Liver (tissue), 9 donors: ENCODE data around the gene MRPS7. TPM values are rescaled to one million over a fixed set of nuclear protein-coding genes. Genes with fewer than 3 reads are reported as not detected.

Source experiments
- DNase-seq: peaks from one replicate; pipeline ENCODE4 v3.0.0-alpha.2; 2017; ENCODE audit warnings: low spot score
- H3K27ac ChIP-seq, 2 donors: one replicate each; pipeline ENCODE4 v1.7.0; 2013; ENCODE audit warnings: inconsistent platforms in 2 of 2, low read length in 2 of 2, control low read depth in 1 of 2, low read depth in 1 of 2, mild to moderate bottlenecking in 1 of 2
- H3K27me3 ChIP-seq, 4 donors: one replicate each; pipeline versions ENCODE4 v1.6.1 to v1.7.0; 2013; ENCODE audit warnings: low read length in 3 of 4, inconsistent platforms in 1 of 4, mild to moderate bottlenecking in 1 of 4, moderate library complexity in 1 of 4; ENCODE audit not compliant: control insufficient read depth in 4 of 4, insufficient read depth in 4 of 4
- H3K36me3 ChIP-seq, 4 donors: one replicate each; pipeline versions ENCODE4 v1.6.1 to v1.7.0; 2013; ENCODE audit warnings: low read length in 3 of 4, mild to moderate bottlenecking in 3 of 4, low read depth in 1 of 4, moderate library complexity in 1 of 4; ENCODE audit not compliant: control insufficient read depth in 4 of 4, insufficient read depth in 3 of 4
- H3K4me1 ChIP-seq, 4 donors: one replicate each; pipeline versions ENCODE4 v1.6.1 to v1.7.0; 2013; ENCODE audit warnings: low read length in 3 of 4, mild to moderate bottlenecking in 3 of 4, moderate library complexity in 1 of 4; ENCODE audit not compliant: control insufficient read depth in 4 of 4, insufficient read depth in 4 of 4
- H3K4me3 ChIP-seq, 3 donors: one replicate each; pipeline versions ENCODE4 v1.6.1 to v1.7.0; 2013; ENCODE audit warnings: low read length in 3 of 3, control low read depth in 1 of 3, low read depth in 1 of 3, mild to moderate bottlenecking in 1 of 3
- H3K9ac ChIP-seq, 2 donors: one replicate each; pipeline ENCODE4 v1.7.0; 2013; ENCODE audit warnings: low read length in 2 of 2, mild to moderate bottlenecking in 2 of 2, moderate library complexity in 2 of 2, control low read depth in 1 of 2, low read depth in 1 of 2
- H3K9me3 ChIP-seq, 4 donors: one replicate each; pipeline versions ENCODE4 v1.6.1 to v1.7.0; 2013; ENCODE audit warnings: low read length in 3 of 4; ENCODE audit not compliant: control insufficient read depth in 4 of 4
- GABPA ChIP-seq, 2 donors: IDR thresholded peaks in 1 of 2; conservative IDR thresholded peaks in 1 of 2; 2 replicates each; pipeline ENCODE4 v1.6.1; 2016; ENCODE audit warnings: antibody characterized with exemption in 2 of 2, mild to moderate bottlenecking in 1 of 2, moderate library complexity in 1 of 2
- HNF4A ChIP-seq, 2 donors: conservative IDR thresholded peaks; 2 replicates each; pipeline ENCODE4 v1.6.1; 2016; ENCODE audit warnings: antibody characterized with exemption in 2 of 2, mild to moderate bottlenecking in 2 of 2
- HNF4G ChIP-seq: IDR thresholded peaks from 2 replicates; pipeline ENCODE4 v1.6.1; 2016; ENCODE audit warnings: antibody characterized with exemption
- JUND ChIP-seq, 2 donors: IDR thresholded peaks; 2 replicates each; pipeline ENCODE4 v1.6.1; 2016; ENCODE audit warnings: antibody characterized with exemption in 2 of 2
- NR2F2 ChIP-seq: IDR thresholded peaks from 2 replicates; pipeline ENCODE4 v1.6.1; 2016; ENCODE audit warnings: antibody characterized with exemption
- RAD21 ChIP-seq, 2 donors: IDR thresholded peaks; 2 replicates each; pipeline ENCODE4 v1.6.1; 2016; ENCODE audit warnings: antibody characterized with exemption in 2 of 2, mild to moderate bottlenecking in 2 of 2
- RXRA ChIP-seq, 2 donors: IDR thresholded peaks; 2 replicates each; pipeline ENCODE4 v1.6.1; 2017 to 2018; ENCODE audit warnings: antibody characterized with exemption in 2 of 2, mild to moderate bottlenecking in 1 of 2
- SP1 ChIP-seq: IDR thresholded peaks from 2 replicates; pipeline ENCODE4 v1.6.1; 2018; ENCODE audit warnings: antibody characterized with exemption, mild to moderate bottlenecking
- TAF1 ChIP-seq: conservative IDR thresholded peaks from 2 replicates; pipeline ENCODE4 v1.6.1; 2016; ENCODE audit warnings: antibody characterized with exemption, mild to moderate bottlenecking
- WGBS: extraction: QIAGEN DNeasy Blood & Tissue Kit; methylation state at CpG from one replicate; pipeline ENCODE4 v1.1.7; 2013; 5-methylcytosine and 5-hydroxymethylcytosine counted together
- polyA plus RNA-seq, 2 donors: library from polyadenylated mRNA; stranded (reverse) in 1 of 2; unstranded in 1 of 2; fragments of 200-250 nt in 1 of 2; fragments of >200 nt in 1 of 2; fragmentation: Nextera tagmentation in 1 of 2; extraction: Ambion mirVana in 1 of 2; gene quantifications; one replicate each; pipeline versions ENCODE4 v1.2.1 to v1.2.3, GENCODE V29; 2013 to 2015
- total RNA-seq, 2 donors: library from RNA; depleted of rRNA; stranded (reverse); fragments of >200 nt; gene quantifications; one replicate each; pipeline ENCODE4 v1.2.3, GENCODE V29; 2014
- TF ChIP-seq, protein P1 (sequence below): IDR thresholded peaks from 2 replicates; pipeline ENCODE4 v1.6.1; 2016; ENCODE audit warnings: antibody characterized with exemption
- TF ChIP-seq, protein P2 (sequence below): fragments of 150-350 bp; IDR thresholded peaks from 2 replicates; pipeline ENCODE4 v1.5.1; 2017; ENCODE audit warnings: improper control_type of control experiment, low read depth, low read length; ENCODE audit not compliant: missing input control
- TF ChIP-seq, protein P3 (sequence below): IDR thresholded peaks from 2 replicates; pipeline ENCODE4 v1.6.1; 2016; ENCODE audit warnings: antibody characterized with exemption
- TF ChIP-seq, protein P4 (sequence below): IDR thresholded peaks from 2 replicates; pipeline ENCODE4 v1.6.1; 2016; ENCODE audit warnings: antibody characterized with exemption, mild to moderate bottlenecking
- donor health status: healthy.
- donor health status: healthy.
- donor health status: healthy.
- donor health status: healthy.
- donor health status: healthy.

Gene MRPS7
- total and polyA plus RNA-seq, 4 donors = 24.1 to 58.9 (median 39.4) TPM

DNA sequence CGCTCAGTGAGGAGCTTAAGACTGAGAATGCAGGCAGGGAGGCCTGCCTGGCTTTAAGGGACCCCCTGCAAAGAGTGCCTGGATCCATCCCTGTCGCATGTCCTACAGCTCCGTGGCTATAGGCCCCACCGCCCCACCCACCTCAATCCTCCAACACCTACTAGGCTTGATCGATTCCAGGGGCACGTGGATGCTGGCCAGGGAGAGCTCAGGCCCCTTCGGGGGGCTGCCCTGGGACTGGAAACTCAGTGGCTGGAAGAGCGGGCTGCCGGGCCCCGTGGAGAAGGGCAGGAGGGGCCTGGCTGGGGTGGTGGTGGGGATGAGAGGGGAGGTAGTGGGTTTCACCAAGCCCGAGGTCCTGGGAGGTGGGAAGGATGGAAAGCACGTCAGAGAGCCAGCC lies 22.5 kb upstream of the MRPS7 start:
- H3K9me3 ChIP-seq = no peaks in the 10 kb centered on the region
- no peaks in the 10 kb centered on the region for H3K27me3 ChIP-seq
- WGBS = 89% methylated on average over 12 of the region's 12 CpGs
- DNase-seq = no peak
- TF ChIP-seq TAF1 = no peak
- TF ChIP-seq, protein P1, sequence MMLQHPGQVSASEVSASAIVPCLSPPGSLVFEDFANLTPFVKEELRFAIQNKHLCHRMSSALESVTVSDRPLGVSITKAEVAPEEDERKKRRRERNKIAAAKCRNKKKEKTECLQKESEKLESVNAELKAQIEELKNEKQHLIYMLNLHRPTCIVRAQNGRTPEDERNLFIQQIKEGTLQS = no peak
- TF ChIP-seq GABPA (IDR thresholded peaks at IDR 0.05 in 1 of 2, conservative IDR thresholded peaks at IDR 0.05 in 1 of 2) = no peak
- TF ChIP-seq HNF4A (conservative IDR thresholded peaks at IDR 0.05) = no peak
- TF ChIP-seq RAD21 (IDR thresholded peaks at IDR 0.05) = no peak
- TF ChIP-seq, protein P2, sequence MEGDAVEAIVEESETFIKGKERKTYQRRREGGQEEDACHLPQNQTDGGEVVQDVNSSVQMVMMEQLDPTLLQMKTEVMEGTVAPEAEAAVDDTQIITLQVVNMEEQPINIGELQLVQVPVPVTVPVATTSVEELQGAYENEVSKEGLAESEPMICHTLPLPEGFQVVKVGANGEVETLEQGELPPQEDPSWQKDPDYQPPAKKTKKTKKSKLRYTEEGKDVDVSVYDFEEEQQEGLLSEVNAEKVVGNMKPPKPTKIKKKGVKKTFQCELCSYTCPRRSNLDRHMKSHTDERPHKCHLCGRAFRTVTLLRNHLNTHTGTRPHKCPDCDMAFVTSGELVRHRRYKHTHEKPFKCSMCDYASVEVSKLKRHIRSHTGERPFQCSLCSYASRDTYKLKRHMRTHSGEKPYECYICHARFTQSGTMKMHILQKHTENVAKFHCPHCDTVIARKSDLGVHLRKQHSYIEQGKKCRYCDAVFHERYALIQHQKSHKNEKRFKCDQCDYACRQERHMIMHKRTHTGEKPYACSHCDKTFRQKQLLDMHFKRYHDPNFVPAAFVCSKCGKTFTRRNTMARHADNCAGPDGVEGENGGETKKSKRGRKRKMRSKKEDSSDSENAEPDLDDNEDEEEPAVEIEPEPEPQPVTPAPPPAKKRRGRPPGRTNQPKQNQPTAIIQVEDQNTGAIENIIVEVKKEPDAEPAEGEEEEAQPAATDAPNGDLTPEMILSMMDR = no peak
- no peak for TF ChIP-seq RXRA (IDR thresholded peaks at IDR 0.05)
- TF ChIP-seq NR2F2 = no peak
- TF ChIP-seq, protein P3, sequence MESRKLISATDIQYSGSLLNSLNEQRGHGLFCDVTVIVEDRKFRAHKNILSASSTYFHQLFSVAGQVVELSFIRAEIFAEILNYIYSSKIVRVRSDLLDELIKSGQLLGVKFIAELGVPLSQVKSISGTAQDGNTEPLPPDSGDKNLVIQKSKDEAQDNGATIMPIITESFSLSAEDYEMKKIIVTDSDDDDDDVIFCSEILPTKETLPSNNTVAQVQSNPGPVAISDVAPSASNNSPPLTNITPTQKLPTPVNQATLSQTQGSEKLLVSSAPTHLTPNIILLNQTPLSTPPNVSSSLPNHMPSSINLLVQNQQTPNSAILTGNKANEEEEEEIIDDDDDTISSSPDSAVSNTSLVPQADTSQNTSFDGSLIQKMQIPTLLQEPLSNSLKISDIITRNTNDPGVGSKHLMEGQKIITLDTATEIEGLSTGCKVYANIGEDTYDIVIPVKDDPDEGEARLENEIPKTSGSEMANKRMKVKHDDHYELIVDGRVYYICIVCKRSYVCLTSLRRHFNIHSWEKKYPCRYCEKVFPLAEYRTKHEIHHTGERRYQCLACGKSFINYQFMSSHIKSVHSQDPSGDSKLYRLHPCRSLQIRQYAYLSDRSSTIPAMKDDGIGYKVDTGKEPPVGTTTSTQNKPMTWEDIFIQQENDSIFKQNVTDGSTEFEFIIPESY = no peak
- no peak for TF ChIP-seq JUND (IDR thresholded peaks at IDR 0.05)
- no peak for TF ChIP-seq SP1
- no peak for TF ChIP-seq HNF4G
- TF ChIP-seq, protein P4, sequence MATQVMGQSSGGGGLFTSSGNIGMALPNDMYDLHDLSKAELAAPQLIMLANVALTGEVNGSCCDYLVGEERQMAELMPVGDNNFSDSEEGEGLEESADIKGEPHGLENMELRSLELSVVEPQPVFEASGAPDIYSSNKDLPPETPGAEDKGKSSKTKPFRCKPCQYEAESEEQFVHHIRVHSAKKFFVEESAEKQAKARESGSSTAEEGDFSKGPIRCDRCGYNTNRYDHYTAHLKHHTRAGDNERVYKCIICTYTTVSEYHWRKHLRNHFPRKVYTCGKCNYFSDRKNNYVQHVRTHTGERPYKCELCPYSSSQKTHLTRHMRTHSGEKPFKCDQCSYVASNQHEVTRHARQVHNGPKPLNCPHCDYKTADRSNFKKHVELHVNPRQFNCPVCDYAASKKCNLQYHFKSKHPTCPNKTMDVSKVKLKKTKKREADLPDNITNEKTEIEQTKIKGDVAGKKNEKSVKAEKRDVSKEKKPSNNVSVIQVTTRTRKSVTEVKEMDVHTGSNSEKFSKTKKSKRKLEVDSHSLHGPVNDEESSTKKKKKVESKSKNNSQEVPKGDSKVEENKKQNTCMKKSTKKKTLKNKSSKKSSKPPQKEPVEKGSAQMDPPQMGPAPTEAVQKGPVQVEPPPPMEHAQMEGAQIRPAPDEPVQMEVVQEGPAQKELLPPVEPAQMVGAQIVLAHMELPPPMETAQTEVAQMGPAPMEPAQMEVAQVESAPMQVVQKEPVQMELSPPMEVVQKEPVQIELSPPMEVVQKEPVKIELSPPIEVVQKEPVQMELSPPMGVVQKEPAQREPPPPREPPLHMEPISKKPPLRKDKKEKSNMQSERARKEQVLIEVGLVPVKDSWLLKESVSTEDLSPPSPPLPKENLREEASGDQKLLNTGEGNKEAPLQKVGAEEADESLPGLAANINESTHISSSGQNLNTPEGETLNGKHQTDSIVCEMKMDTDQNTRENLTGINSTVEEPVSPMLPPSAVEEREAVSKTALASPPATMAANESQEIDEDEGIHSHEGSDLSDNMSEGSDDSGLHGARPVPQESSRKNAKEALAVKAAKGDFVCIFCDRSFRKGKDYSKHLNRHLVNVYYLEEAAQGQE = no peak
- no peak overlapping the region for H3K27ac ChIP-seq
- H3K4me1 ChIP-seq = peaks cover 0 to 7% (median 3%) of the 10 kb centered on the region in 4 donors
- H3K4me3 ChIP-seq = no peak overlapping the region
- no peak overlapping the region for H3K9ac ChIP-seq
- peaks cover 17 to 84% (median 55%) of the 10 kb centered on the region in 4 donors for H3K36me3 ChIP-seq

DNA sequence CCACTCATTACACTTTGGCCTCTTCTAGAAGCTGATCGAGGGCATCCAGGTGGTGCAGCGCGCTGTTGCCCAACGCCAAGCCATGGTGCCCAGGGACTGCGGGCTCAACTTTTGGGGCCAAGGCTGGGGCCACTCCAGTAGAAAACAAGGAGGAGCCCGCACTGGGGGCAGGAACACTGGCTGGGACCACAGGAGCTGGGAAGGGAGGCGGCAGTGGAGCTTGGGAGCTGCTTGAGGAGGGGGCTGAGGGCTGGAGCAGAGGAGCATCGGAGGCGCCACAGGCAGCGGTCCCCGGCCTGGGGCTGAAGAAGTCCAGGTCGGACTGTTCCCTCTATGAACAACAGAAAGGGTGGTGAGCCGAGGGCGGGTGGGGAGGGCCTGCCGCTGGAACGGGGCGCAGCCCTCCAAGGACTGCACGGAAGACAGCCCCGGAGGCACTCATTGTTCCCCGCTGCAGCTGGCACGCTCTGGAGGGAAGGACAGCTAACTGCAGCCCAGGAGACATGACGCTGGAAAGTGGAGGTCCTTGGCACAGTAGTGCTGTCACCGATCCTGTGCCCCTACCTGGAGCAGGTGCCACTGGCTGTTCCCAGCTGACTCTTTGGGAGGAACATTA lies 21.8 kb upstream of the MRPS7 start:
- DNase-seq = no peak
- Histone ChIP-seq H3K27ac (no peak overlapping the region), H3K9ac (no peak overlapping the region), H3K9me3 (no peaks in the 10 kb centered on the region), H3K27me3 (no peaks in the 10 kb centered on the region), H3K4me1 (peaks cover 0 to 7% (median 3%) of the 10 kb centered on the region in 4 donors), H3K4me3 (no peak overlapping the region), H3K36me3 (peaks cover 16 to 84% (median 51%) of the 10 kb centered on the region in 4 donors)
- 91% methylated on average over 23 of the region's 23 CpGs for WGBS
- TF ChIP-seq JUND (IDR thresholded peaks at IDR 0.05) (no peak), RAD21 (IDR thresholded peaks at IDR 0.05) (no peak)
- TF ChIP-seq, protein P4 = no peak
